Bronchial epithelial cell (primary cell): ENCODE results near the gene MB21D2. TPM values are rescaled to one million over a fixed set of nuclear protein-coding genes. Genes with fewer than 3 reads are reported as not detected.

ENCODE experiments used
- DNase-seq: peaks from one replicate; pipeline ENCODE4 v3.0.0-alpha.2; 2010; ENCODE audit warnings: low read depth
- FAIRE-seq: peaks from 2 replicates; lab custom pipeline; 2011; peaks lifted over from hg19 to GRCh38; lab: Jason Lieb, UNC
- H3K27me3 ChIP-seq: 2 replicates; pipeline ENCODE4 v1.5.1; 2011; ENCODE audit warnings: low read length; ENCODE audit not compliant: control insufficient read depth, insufficient read depth
- H3K36me3 ChIP-seq: 2 replicates; pipeline ENCODE4 v1.5.1; 2011; ENCODE audit warnings: low read length; ENCODE audit not compliant: control insufficient read depth, insufficient read depth
- H3K4me3 ChIP-seq: 2 replicates; pipeline ENCODE4 v1.5.1; 2011; ENCODE audit warnings: mild to moderate bottlenecking, low read depth, low read length, control low read depth
- total RNA-seq: library from RNA; depleted of rRNA; stranded (reverse); fragments of >200 nt; gene quantifications from 2 replicates; pipeline ENCODE4 v1.2.1, GENCODE V29; 2014
- TF ChIP-seq, protein P1 (sequence below): IDR thresholded peaks from 2 replicates; pipeline ENCODE4 v1.5.1; 2011; ENCODE audit warnings: mild to moderate bottlenecking, moderate library complexity, low read length, control low read depth, inconsistent platforms; ENCODE audit not compliant: insufficient read depth, severe bottlenecking

MB21D2 gene
- total RNA-seq, 1 donor from 2014 or later = 9.2 TPM

DNA sequence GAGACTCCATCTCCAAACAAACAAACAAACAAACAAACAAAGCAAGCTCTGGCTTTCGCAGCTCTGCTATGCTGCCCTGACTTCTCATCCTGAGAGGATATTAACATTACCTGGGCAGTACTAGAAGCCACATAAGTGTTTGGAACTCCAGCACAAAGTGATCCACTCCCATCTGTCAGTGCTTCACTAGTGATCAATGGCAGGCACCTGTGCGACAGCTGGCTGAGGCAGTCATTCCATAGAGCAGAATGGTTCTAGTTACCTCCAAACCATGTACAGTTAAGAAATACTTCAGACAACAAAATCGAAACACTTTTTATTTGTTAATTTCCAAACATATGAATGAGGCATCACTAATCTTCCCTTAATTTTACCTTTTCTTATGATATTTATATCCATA is 2.8 kb upstream of the MB21D2 start:
- TF ChIP-seq, protein P1, sequence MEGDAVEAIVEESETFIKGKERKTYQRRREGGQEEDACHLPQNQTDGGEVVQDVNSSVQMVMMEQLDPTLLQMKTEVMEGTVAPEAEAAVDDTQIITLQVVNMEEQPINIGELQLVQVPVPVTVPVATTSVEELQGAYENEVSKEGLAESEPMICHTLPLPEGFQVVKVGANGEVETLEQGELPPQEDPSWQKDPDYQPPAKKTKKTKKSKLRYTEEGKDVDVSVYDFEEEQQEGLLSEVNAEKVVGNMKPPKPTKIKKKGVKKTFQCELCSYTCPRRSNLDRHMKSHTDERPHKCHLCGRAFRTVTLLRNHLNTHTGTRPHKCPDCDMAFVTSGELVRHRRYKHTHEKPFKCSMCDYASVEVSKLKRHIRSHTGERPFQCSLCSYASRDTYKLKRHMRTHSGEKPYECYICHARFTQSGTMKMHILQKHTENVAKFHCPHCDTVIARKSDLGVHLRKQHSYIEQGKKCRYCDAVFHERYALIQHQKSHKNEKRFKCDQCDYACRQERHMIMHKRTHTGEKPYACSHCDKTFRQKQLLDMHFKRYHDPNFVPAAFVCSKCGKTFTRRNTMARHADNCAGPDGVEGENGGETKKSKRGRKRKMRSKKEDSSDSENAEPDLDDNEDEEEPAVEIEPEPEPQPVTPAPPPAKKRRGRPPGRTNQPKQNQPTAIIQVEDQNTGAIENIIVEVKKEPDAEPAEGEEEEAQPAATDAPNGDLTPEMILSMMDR = no peak
- Histone ChIP-seq H3K4me3 (no peak overlapping the region), H3K27me3 (no peaks in the 10 kb centered on the region), H3K36me3 (no peaks in the 10 kb centered on the region)
- DNase-seq (no peak), FAIRE-seq (no peak)

DNA sequence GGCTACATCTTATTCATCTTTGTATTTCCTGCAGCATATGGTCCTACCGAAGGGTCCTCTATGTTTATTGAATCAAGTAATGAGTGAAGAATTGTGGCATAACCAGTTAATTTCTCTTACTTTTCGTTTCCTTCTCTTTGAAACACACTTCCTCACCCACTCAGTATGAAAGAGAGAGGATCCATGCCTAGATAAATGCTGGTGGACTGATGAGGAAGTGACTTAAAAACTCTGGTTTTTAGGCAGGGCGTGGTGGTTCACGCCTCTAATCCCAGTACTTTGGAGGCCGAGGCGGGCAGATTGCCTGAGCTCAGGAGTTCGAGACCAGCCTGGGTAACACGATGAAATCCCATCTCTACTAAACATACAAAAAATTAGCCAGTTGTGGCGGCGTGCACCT is 2.2 kb upstream of the MB21D2 start:
- TF ChIP-seq, protein P1 = no peak
- no peaks in the 10 kb centered on the region for H3K27me3 ChIP-seq
- DNase-seq (no peak), FAIRE-seq (no peak)
- no peaks in the 10 kb centered on the region for H3K36me3 ChIP-seq
- H3K4me3 ChIP-seq = no peak overlapping the region

DNA sequence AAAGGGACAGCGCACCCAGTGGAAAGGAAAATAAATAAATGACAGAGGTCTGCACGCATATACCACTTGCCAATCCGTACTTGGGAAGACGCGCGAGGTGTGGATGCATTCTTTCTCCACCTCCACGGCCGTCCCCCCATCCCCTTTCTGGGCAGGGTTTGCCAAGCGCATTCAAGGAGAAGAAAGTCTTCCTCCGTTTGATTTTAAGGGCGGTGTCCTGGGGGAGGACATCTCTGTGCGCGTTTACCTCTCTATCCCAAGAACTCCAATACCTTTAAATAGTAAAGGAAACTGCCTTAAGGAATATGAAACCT is 576 bp upstream of the MB21D2 start:
- no peak for DNase-seq
- no peaks in the 10 kb centered on the region for H3K36me3 ChIP-seq
- TF ChIP-seq, protein P1 = no peak
- H3K27me3 ChIP-seq = no peaks in the 10 kb centered on the region
- FAIRE-seq = no peak
- peak overlapping the region; percentile 63 for H3K4me3 ChIP-seq

DNA sequence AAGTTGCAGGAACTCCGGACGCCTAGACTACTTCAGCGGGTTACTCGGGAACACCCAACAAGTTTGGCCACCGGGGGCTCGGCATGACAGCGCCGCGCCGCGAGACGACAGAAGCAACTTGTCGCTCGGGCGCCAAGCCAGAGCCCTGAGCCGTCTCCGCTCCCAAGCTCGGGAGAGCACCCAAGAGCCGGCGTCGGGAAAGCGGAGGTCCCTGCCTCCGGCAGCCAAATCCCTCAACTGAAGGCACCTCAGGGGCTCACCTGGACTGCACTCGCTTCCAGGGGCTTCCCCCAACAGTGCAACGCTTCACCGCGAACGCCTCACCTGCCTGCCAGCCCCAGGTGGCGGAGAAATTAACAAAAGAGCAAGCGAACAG is 640 bp downstream of the MB21D2 start:
- TF ChIP-seq, protein P1 = peak; percentile 10
- peak overlapping the region; percentile 63 for H3K4me3 ChIP-seq
- H3K27me3 ChIP-seq = no peaks in the 10 kb centered on the region
- DNase-seq = peak; percentile 57
- FAIRE-seq = no peak
- H3K36me3 ChIP-seq = no peaks in the 10 kb centered on the region

DNA sequence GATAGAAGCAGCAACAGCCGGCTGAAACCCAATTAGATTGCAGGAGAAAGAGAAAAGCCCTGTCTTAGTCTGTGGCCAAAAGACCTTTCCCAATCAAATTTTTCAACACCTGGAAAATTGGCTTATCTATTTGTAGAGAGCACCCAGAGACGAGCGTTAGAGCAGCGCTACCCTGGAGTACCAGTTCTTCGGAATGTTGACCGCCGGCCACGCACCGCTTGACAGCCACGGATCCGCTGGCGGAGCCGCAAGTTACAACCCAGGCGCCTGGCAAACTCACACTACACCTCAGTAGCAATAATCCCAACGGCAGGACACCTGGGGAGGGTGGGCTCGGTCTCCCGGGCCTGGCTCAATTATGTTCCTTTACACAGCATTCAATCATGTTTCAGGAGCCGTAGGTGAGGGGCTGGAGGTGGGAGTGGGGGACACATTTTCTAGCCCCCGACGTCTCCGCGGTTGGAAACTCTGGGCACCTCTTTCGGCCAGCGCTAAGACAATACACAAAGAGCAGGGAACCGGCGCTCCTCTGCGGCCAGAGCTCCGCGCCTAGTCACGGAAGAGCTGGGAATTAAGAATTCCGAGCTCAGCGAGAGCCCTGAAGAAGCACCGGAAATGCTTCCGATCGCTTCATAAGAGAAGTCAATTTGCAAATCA is 1.2 kb downstream of the MB21D2 start:
- Histone ChIP-seq H3K36me3 (no peaks in the 10 kb centered on the region), H3K27me3 (no peaks in the 10 kb centered on the region), H3K4me3 (peak overlapping the region; percentile 63)
- no peak for FAIRE-seq
- TF ChIP-seq, protein P1 = no peak
- peak; percentile 29 for DNase-seq

DNA sequence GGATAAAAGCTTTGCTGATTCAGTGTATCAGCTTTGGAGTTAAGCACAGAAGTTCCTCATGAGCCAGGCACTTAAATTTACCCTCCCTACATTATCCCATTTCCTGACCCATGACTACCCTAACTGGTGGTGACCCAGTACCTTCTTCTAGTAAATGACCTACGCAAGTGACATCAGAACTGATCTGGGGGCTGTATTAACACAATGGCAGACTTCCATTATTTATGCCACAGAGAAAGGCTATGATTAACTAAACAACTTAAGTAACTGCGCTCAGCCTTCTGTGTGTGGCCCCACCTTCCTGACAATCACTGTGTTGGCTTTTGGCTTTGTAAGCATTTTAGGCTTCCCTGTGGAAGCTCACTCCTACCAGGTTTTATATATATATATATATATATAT is 1.9 kb downstream of the MB21D2 start:
- no peak for FAIRE-seq
- DNase-seq = peak; percentile 35
- Histone ChIP-seq H3K27me3 (no peaks in the 10 kb centered on the region), H3K36me3 (no peaks in the 10 kb centered on the region), H3K4me3 (peak overlapping the region; percentile 63)
- TF ChIP-seq, protein P1 = no peak
